BJ (cell line): ENCODE results near the gene TSPAN18. TPM values are rescaled to one million over a fixed set of nuclear protein-coding genes. Genes with fewer than 3 reads are reported as not detected.

ENCODE experiments used
- CTCF ChIA-PET: fragments of 350-600 bp; formaldehyde crosslinking; extraction: SDS; loops from one replicate; lab custom pipeline; 2021; ENCODE audit warnings: antibody characterized with exemption, inconsistent platforms; lab: Yijun Ruan, JAX
- POLR2A ChIA-PET: fragments of 300-600 bp; sonication (Branson Sonifier 250); formaldehyde crosslinking; extraction: SDS; loops from one replicate; lab custom pipeline; 2021; ENCODE audit warnings: antibody characterized with exemption; lab: Charles Lee
- DNase-seq: peaks from one replicate; pipeline ENCODE4 v3.0.0-alpha.2; 2011; ENCODE audit warnings: low read depth
- H3K27me3 ChIP-seq: 2 replicates; pipeline ENCODE4 v1.6.0; 2011; ENCODE audit warnings: low read length; ENCODE audit not compliant: control insufficient read depth, insufficient read depth
- H3K36me3 ChIP-seq: 2 replicates; pipeline ENCODE4 v1.5.1; 2011; ENCODE audit warnings: low read length; ENCODE audit not compliant: control insufficient read depth, insufficient read depth
- H3K4me3 ChIP-seq: 2 replicates; pipeline ENCODE4 v1.5.1; 2011; ENCODE audit warnings: low read depth, mild to moderate bottlenecking, control low read depth, low read length
- CTCF ChIP-seq: IDR thresholded peaks from 2 replicates; pipeline ENCODE4 v1.5.1; 2011; ENCODE audit warnings: low read depth, mild to moderate bottlenecking, control low read depth, inconsistent platforms, low read length, moderate library complexity; ENCODE audit not compliant: insufficient read depth
- polyA plus RNA-seq: library from polyadenylated mRNA; depleted of rRNA; stranded (reverse); fragments of >200 nt; gene quantifications from 2 replicates; pipeline ENCODE4 v1.2.3, GENCODE V29; 2011

TSPAN18 gene
- polyA plus RNA-seq, 1 experiment, result 0.55 TPM

DNA sequence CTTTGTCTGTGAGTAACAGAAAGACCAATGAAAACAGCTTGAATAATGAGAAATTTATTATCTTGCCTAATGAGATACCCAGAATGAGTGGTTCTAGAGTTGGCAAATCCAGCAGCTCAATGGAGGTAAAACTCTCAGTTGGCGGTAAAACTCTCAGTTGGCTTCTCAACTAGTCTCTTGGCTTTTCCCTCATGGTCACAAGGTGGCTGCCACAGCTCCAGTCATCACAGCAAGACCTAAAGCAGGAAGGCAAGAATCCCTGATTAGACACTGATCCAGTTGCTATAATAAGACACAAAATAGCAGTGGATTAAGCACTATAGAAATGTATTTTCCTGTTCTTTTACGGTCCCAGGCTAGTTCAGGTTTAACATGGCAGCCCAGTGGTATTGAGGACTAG, 37.5 kb upstream of the TSPAN18 start:
- Histone ChIP-seq H3K4me3 (no peak overlapping the region), H3K27me3 (peaks cover 5% of the 10 kb centered on the region), H3K36me3 (no peaks in the 10 kb centered on the region)
- TF ChIP-seq CTCF, result no peak
- POLR2A ChIA-PET, result no interaction called here
- no peak for DNase-seq
- CTCF ChIA-PET, result no interaction called here

GRCh38 chr11:44690651-44691050, 36.1 kb upstream of the TSPAN18 start:
- ChIA-PET POLR2A (no interaction called here), CTCF (no interaction called here)
- DNase-seq, result no peak
- no peaks in the 10 kb centered on the region for H3K36me3 ChIP-seq
- peaks cover 5% of the 10 kb centered on the region for H3K27me3 ChIP-seq
- H3K4me3 ChIP-seq, result no peak overlapping the region
- TF ChIP-seq CTCF, result no peak

DNA sequence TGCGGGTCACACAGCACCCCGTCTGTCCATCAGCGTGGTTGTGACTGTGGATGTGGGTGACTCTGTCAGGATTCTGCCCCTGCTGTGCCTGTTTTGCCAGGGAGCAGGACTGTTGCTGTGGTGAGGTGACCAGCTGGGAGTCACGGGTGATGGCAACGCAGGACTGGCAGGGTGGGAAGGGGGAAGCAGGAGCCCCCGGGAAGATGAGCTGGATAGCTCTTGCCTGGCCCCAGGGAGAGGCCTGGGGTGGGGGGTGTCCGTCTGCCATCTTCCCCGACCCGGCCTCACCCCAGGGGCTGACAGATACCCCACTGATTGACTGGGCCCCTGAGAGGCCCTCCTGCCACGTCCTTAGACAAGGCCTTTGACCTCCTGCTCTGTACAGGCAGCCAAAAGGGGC, 34.3 kb upstream of the TSPAN18 start:
- DNase-seq, result no peak
- CTCF ChIA-PET, result no interaction called here
- H3K4me3 ChIP-seq, result no peak overlapping the region
- no peak for TF ChIP-seq CTCF
- no peaks in the 10 kb centered on the region for H3K27me3 ChIP-seq
- H3K36me3 ChIP-seq, result no peaks in the 10 kb centered on the region
- POLR2A ChIA-PET, result no interaction called here

DNA sequence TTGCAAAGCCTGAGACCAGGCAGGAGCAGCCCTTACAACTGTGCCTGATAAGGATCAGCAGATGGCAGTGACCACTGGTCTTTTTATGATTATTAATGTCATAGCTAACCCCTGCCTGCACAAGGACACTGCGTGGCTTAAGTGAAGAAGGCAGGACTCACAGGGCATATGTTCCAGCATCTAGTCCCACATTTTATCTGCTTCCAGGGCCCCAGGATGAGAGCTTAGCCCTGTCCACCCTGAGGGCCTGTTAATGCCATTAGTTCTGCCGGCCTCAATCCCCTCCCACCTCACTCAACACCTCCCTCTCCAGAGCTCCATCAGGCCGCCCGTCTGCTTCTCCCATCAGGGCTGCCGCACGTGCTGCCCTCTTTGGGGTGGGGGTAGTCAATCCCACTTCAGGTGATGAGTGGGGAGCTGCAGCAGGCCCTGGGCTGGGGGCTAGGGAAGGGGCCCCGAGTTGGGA, 33.1 kb upstream of the TSPAN18 start:
- no peak for DNase-seq
- H3K27me3 ChIP-seq, result no peaks in the 10 kb centered on the region; the same call in 1 of the 2 replicates
- H3K36me3 ChIP-seq, result no peaks in the 10 kb centered on the region
- ChIA-PET CTCF (no interaction called here), POLR2A (no interaction called here)
- TF ChIP-seq CTCF, result no peak
- no peak overlapping the region for H3K4me3 ChIP-seq

DNA sequence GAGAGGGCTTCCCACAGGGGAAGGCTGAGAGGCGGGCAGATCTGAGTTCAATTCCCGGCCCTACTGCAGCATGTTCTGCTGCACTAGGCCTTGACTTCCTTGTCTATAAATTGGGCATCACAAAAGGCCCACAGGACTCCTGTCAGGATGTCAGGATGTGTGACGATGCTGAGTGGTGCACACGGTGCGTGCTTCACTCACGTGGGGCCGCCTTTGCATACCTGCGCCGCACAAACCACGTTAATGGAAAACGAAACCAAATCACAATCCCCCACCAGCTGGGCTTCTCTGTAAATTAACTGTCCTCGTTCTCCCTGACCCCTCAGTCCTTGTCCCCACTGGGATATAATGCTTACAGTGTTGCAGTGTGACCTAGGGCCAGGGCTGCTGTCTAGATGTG, 32.3 kb upstream of the TSPAN18 start:
- no peak for DNase-seq
- no peak for TF ChIP-seq CTCF
- peaks cover 1% of the 10 kb centered on the region; the same call in 1 of the 2 replicates for H3K27me3 ChIP-seq
- no peak overlapping the region for H3K4me3 ChIP-seq
- POLR2A ChIA-PET, result no interaction called here
- no peaks in the 10 kb centered on the region for H3K36me3 ChIP-seq
- CTCF ChIA-PET, result no interaction called here
